GM12801 (cell line): ENCODE measurements around the gene UBE2Z.

ENCODE experiments used
- TF ChIP-seq, protein P1 (sequence below): IDR thresholded peaks from one replicate; pipeline ENCODE4 v1.5.1; 2011; ENCODE audit warnings: control low read depth; ENCODE audit not compliant: insufficient read length; ENCODE audit errors: extremely low read depth

The UBE2Z gene

GRCh38 chr17:48908853-48909394 lies 717 bp downstream of the UBE2Z start:
- TF ChIP-seq, protein P1, sequence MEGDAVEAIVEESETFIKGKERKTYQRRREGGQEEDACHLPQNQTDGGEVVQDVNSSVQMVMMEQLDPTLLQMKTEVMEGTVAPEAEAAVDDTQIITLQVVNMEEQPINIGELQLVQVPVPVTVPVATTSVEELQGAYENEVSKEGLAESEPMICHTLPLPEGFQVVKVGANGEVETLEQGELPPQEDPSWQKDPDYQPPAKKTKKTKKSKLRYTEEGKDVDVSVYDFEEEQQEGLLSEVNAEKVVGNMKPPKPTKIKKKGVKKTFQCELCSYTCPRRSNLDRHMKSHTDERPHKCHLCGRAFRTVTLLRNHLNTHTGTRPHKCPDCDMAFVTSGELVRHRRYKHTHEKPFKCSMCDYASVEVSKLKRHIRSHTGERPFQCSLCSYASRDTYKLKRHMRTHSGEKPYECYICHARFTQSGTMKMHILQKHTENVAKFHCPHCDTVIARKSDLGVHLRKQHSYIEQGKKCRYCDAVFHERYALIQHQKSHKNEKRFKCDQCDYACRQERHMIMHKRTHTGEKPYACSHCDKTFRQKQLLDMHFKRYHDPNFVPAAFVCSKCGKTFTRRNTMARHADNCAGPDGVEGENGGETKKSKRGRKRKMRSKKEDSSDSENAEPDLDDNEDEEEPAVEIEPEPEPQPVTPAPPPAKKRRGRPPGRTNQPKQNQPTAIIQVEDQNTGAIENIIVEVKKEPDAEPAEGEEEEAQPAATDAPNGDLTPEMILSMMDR, result no peak

GRCh38 chr17:48909783-48910182 lies 1.6 kb downstream of the UBE2Z start:
- TF ChIP-seq, protein P1, result no peak

DNA sequence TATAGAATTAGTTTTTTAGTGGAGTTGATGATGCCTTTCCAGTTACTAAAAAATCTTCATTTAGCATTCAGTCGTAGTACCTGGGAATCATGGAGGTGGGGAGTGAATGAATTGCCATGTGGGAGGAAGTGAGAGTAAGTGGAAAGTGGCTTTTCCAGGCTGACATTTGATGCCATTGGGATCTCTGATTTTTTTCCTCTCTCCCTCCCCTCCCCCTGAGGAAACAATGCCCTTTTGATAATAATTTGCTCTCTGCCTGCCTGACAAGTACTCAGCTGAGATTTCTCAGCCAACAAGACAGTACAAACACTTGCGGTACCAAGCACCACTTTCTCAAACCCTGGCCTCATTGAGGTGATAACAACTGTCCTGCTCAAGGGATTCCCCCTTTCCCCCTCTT lies 2.2 kb downstream of the UBE2Z start:
- TF ChIP-seq, protein P1, result no peak

GRCh38 chr17:48912476-48912875 lies 4.3 kb downstream of the UBE2Z start:
- TF ChIP-seq, protein P1, result no peak

DNA sequence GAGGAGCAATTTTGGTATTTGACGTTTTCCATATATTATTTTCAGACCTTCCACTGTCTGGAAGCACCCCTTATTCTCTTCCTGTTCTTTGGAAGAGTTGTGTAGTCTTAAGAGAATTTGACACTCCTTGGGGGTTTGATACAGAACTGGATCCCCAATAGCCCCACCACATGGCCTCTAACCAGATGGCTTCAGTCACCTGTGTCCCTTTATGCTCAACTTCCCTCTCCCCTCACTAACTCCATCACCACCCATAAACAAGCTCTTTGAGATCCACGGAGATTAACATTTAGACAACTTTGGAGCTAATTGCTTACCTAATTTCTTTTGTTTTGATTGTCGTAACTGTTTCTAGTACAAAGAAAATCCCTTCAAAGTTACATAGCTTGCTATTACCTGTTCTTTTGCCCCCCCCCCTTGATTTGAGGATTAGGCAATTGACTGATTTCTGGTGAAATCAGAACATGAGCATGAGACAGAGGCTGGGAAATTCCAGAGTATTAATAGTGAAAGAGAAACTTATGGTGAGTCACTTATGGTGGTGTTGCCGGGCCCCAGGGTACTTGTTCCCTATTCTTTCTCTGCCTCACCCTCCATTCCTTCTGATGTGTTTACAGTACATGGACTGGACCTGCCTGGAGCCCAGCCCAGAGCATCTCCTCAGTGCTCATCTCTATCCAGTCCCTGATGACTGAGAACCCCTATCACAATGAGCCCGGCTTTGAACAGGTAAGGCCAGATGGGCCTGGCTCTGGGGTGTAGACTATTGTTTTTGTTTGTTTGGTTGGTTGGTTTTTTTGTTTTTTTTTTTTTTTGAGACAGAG lies 7.5 kb downstream of the UBE2Z start:
- TF ChIP-seq, protein P1, result no peak

DNA sequence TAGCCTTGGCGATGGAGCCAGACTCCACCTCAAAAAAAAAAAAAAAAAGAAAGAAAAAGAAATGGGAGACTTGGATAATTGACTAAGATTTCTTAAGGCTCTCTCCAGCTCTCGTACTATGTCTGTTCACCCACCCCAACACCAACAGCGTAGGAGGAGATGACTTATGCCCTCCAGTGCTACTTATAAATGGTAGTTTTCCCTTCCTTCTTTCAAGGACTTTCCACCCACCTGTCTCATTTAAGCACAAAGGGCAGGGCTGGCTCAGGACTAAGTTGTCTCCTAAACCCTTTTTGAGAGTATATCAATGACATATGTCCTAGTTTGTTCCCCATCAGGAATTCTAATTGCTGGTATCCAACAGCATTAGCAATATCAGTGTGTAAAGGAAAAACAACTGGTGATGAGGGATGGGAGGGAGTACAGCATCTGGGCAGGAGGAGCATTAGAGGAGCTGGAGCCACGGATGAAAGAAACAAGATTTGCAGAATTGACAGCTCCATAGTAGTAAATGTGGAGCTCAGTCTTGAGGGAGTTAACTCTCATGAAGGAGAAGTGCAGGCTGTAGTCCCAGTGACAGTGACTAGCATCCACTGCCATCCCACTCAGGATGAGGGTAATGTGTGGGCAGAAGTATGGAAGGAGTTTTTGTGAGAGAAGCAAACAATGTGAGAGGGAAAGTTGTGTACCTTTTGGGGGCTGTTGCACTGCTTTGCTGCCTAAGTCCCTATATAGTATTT lies 17.2 kb downstream of the UBE2Z start:
- TF ChIP-seq, protein P1, result no peak

DNA sequence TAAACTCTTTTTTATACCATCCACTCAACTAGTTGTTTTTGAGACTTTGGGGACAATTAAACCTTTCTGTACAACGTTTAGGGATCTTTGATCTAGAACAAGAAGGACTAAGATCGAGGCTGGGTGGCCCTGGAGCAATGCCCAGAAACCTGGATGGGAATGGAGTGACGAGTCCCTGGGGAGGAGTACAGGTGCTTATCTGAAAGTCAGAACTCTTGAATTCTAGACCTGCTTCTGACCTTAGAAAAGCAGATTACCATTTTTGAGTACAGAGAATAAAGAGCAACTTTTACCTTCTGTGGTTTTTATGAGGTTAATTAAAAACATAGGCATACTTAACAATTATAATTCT lies 17.8 kb downstream of the UBE2Z start:
- TF ChIP-seq, protein P1, result no peak
